GM10266 (cell line): ENCODE data around the gene GLS.
A peak's percentile ranks its signal among the peaks of the same experiment; 100 is the strongest.
"Not testable (repeated sequence)": the region's sequence is repeated elsewhere in the genome, so short reads cannot be mapped to it uniquely, and the experiment has no call there.

Experiments
- DNase-seq: peaks from one replicate; pipeline ENCODE4 v3.0.0; 2012; ENCODE audit errors: extremely low spot score
- CTCF ChIP-seq: IDR thresholded peaks from 2 replicates; pipeline ENCODE4 v1.5.1; 2012; ENCODE audit warnings: mild to moderate bottlenecking, low read depth; ENCODE audit not compliant: control insufficient read depth, insufficient read depth; ENCODE audit errors: missing control alignments

GLS gene

GRCh38 chr2:190879474-190880377 is 895 bp upstream of the GLS start:
- no peak for DNase-seq
- TF ChIP-seq CTCF, result no peak

- TF ChIP-seq CTCF, result no peak
- no peak for DNase-seq
Measured at GRCh38 chr2:190881084-190881597, 520 bp downstream of the GLS start.

- peak; percentile 60 for DNase-seq
- TF ChIP-seq CTCF, result no peak
Measured at GRCh38 chr2:190881598-190882410, 1.2 kb downstream of the GLS start.

- DNase-seq, result peak; percentile 25
- TF ChIP-seq CTCF, result no peak
Measured at GRCh38 chr2:190882411-190882766, 1.8 kb downstream of the GLS start.

- no peak for DNase-seq
Measured at GRCh38 chr2:190882856-190883582, 2.4 kb downstream of the GLS start.

GRCh38 chr2:190885844-190886243 is 5.2 kb downstream of the GLS start:
- DNase-seq, result not testable (repeated sequence)

More at GRCh38 chr2:190882856-190883582, 2.4 kb downstream of the GLS start:
- no peak for TF ChIP-seq CTCF

GRCh38 chr2:190887089-190887488 is 6.5 kb downstream of the GLS start:
- no peak for TF ChIP-seq CTCF
- DNase-seq, result peak; percentile 23
